Cardiac fibroblast (primary cell): ENCODE measurements around the gene LYRM4.

Source experiments
- DNase-seq, 2 donors: peaks; one replicate each; pipeline versions ENCODE4 v3.0.0 to v3.0.0-alpha.2; 2010; ENCODE audit warnings: low read depth in 2 of 2
- H3K4me3 ChIP-seq, 2 donors: replicated peaks in 1 of 2; 1 replicate in 1 of 2; 2 replicates in 1 of 2; pipeline ENCODE4 v1.5.1; 2011; ENCODE audit warnings: low read depth in 2 of 2, low read length in 2 of 2, mild to moderate bottlenecking in 2 of 2, moderate library complexity in 1 of 2
- CTCF ChIP-seq: IDR thresholded peaks from one replicate; pipeline ENCODE4 v1.5.1; 2011; ENCODE audit warnings: low read depth, mild to moderate bottlenecking, low read length, inconsistent platforms

Gene LYRM4

DNA sequence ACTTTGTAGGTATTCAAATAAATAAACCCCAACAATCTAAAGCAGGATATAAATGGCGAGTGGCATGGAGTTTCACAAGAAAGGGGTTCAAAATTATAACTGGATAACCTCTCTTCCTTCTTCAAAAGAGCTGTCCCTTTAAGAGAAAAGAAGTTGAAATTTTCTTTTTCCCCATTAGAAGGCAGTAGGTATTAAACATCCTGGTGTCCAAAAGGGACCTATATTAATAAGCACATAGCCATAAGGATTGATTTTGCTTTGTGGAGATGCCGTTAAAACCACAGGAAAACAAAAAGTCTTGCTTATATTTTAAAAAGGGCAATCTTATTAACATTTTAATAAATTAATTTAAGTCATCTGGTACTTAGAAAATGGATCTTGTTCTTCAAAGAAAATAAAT, 76.5 kb downstream of the LYRM4 start:
- TF ChIP-seq CTCF = no peak
- DNase-seq = peak; percentile 16 to 33
- H3K4me3 ChIP-seq = no peak overlapping the region

DNA sequence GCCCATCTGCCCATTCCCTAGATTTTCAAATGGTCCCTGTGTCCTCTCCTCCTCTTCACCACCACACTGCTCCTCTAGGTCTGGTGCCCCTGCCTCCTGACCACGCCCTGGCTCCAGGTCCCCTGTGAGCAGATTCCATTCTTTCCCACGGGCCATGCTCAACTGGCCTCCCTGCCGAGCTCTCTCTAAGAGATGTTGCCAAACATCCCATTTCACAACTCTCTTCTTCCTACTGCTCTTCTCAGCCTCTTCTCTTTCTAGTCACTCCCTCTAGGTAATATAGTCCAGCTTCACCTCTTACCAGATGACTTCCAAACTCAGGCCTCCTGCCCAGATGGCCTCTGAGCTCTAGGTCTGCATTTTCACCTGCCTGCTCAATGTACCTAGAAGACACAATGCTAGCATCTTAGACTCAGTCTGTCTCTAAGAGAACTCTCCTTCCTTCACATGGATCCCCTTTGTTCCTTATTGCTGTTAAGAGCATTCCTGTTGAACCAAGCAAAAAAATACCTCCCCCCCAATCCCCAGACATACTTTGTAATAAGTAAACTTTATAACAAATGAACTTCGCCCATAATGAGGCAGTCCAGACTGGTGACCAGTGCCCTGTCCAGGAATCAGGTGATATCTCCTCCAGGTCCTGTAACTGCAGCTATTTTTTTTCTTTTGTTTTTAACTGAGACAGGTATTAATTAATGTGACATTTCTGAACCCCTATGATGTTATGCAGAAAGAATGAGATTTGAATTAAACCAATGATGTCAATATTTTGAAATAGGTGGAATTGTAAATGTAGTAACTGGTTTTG, 79.0 kb downstream of the LYRM4 start:
- TF ChIP-seq CTCF = no peak
- DNase-seq = peak; percentile 33 to 52
- no peak overlapping the region for H3K4me3 ChIP-seq

DNA sequence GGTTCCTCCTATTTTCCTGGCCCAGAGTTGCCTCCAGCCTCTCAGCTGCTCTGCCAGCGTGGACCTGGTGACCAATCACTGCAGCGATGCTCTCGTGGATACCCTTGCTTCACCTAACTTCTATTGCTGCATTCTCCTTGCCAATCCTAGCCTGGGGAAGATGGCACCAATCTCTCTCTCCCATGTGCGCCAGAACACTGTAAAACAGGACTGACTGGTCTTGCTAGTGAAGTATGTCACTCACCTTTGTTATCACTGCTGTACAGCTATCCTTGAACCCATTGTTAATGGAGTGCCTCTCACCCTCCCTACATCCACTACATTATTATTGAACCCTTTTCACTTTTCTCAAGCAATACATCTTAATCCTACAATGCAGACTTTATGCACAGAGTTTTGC, 80.1 kb downstream of the LYRM4 start:
- DNase-seq = no peak
- TF ChIP-seq CTCF = no peak
- H3K4me3 ChIP-seq = no peak overlapping the region

GRCh38 chr6:5179917-5180316, 80.8 kb downstream of the LYRM4 start:
- DNase-seq = no peak
- no peak overlapping the region for H3K4me3 ChIP-seq
- TF ChIP-seq CTCF = no peak

GRCh38 chr6:5178806-5179205, 81.9 kb downstream of the LYRM4 start:
- DNase-seq = no peak
- H3K4me3 ChIP-seq = no peak overlapping the region
- TF ChIP-seq CTCF = no peak

DNA sequence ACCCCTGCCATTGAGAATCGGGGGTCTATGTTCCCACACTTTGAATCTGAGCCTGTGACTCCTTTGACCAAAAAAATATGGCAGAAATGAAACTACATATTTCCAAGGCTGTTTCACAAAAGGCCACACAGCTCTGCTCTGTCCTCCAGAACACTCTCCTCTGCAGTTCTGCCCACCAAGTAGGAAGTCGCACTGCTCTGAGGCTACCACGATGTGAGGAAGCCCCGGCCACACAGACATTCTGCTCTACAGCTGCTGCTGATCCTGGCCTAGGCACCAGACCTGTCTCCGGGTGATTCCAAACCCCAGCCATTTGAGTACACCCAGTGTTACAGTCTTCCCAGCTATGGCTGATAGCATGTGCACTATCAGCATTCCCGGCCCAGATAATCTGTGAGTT, 85.1 kb downstream of the LYRM4 start:
- DNase-seq = no peak
- TF ChIP-seq CTCF = no peak
- H3K4me3 ChIP-seq = no peak overlapping the region
